HAP-1 (cell line): ENCODE measurements around the gene DBI.
A peak's percentile ranks its signal among the peaks of the same experiment; 100 is the strongest.

Experiments used
- DNase-seq, 2 experiments: peaks; one replicate each; pipeline ENCODE4 v3.0.0-alpha.2; 2016 to 2020; ENCODE audit warnings: low spot score in 2 of 2
- H3K27me3 ChIP-seq: fragments of 250-450 bp; sonication (Bioruptor Pico); 2 replicates; pipeline ENCODE4 v1.5.1; 2020; ENCODE audit warnings: low read depth, mild to moderate bottlenecking, moderate library complexity
- H3K36me3 ChIP-seq: fragments of 250-450 bp; sonication (Bioruptor Pico); replicated peaks from 2 replicates; pipeline ENCODE4 v1.5.1; 2020; ENCODE audit warnings: mild to moderate bottlenecking
- H3K4me1 ChIP-seq: fragments of 250-450 bp; sonication (Bioruptor Pico); 2 replicates; pipeline ENCODE4 v1.5.1; 2020; ENCODE audit warnings: mild to moderate bottlenecking
- H3K4me3 ChIP-seq: fragments of 250-450 bp; sonication (Bioruptor Pico); 2 replicates; pipeline ENCODE4 v1.5.1; 2020; ENCODE audit warnings: mild to moderate bottlenecking, moderate library complexity
- H3K9me3 ChIP-seq: fragments of 250-450 bp; sonication (Bioruptor Pico); 2 replicates; pipeline ENCODE4 v1.5.1; 2020; ENCODE audit warnings: mild to moderate bottlenecking, moderate library complexity
- in situ Hi-C: fragments of 300-500 bp; cut with MboI; formaldehyde crosslinking; loops from 3 replicates; pipeline ENCODE4 v1.14.3; 2020; ENCODE audit warnings: low sequenced_read_pairs, inconsistent platforms, mixed read lengths

The DBI gene

GRCh38 chr2:119341684-119342083 lies 25.1 kb upstream of the DBI start:
- Histone ChIP-seq H3K9me3 (no peaks in the 10 kb centered on the region), H3K36me3 (no peaks in the 10 kb centered on the region), H3K4me1 (peaks cover 7% of the 10 kb centered on the region; the same call in 1 of the 2 replicates), H3K4me3 (no peak overlapping the region), H3K27me3 (no peaks in the 10 kb centered on the region)
- DNase-seq: no peak
- in situ Hi-C loops: no loop called here

GRCh38 chr2:119349289-119349688 lies 17.5 kb upstream of the DBI start:
- H3K4me3 ChIP-seq: no peak overlapping the region
- H3K27me3 ChIP-seq: no peaks in the 10 kb centered on the region
- DNase-seq: no peak
- no peaks in the 10 kb centered on the region for H3K9me3 ChIP-seq
- H3K36me3 ChIP-seq: no peaks in the 10 kb centered on the region
- peaks cover 4% of the 10 kb centered on the region; the same call in 1 of the 2 replicates for H3K4me1 ChIP-seq
- in situ Hi-C loops: no loop called here

GRCh38 chr2:119350311-119350998 lies 16.3 kb upstream of the DBI start:
- Histone ChIP-seq H3K4me1 (peaks cover 4% of the 10 kb centered on the region; the same call in 1 of the 2 replicates), H3K4me3 (no peak overlapping the region), H3K27me3 (no peaks in the 10 kb centered on the region), H3K9me3 (no peaks in the 10 kb centered on the region), H3K36me3 (no peaks in the 10 kb centered on the region)
- no peak for DNase-seq
- in situ Hi-C loops: no loop called here

- Histone ChIP-seq H3K9me3 (no peaks in the 10 kb centered on the region), H3K27me3 (no peaks in the 10 kb centered on the region), H3K36me3 (no peaks in the 10 kb centered on the region), H3K4me1 (no peaks in the 10 kb centered on the region; the same call in 1 of the 2 replicates), H3K4me3 (no peak overlapping the region)
- in situ Hi-C loops: no loop called here
- no peak for DNase-seq
These were observed 14.4 kb upstream of the DBI start for GRCh38 chr2:119352357-119352756.

DNA sequence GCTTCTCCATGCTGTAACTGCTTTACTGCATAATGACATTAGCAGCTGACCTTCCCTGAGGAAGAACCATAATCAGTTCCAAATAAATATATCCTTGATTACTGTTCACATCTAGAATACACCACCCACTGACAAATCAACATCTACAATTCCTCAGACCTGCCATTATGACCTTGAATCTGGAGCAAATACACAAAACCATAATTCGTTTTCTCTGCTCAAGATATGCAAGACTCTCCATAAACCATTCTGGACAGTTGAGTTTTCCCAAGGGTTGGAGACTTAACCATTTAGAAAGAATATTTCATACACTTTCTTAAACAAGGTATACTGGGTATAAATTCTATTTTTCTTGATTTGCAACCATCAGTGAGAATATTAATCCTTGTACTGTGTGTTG lies 11.9 kb upstream of the DBI start:
- in situ Hi-C loops: no loop called here
- Histone ChIP-seq H3K4me1 (no peaks in the 10 kb centered on the region; the same call in 1 of the 2 replicates), H3K9me3 (no peaks in the 10 kb centered on the region), H3K36me3 (no peaks in the 10 kb centered on the region), H3K4me3 (no peak overlapping the region), H3K27me3 (no peaks in the 10 kb centered on the region)
- no peak for DNase-seq

- Histone ChIP-seq H3K4me3 (no peak overlapping the region), H3K9me3 (no peaks in the 10 kb centered on the region; the same call in 1 of the 2 replicates), H3K36me3 (no peaks in the 10 kb centered on the region), H3K27me3 (no peaks in the 10 kb centered on the region), H3K4me1 (no peaks in the 10 kb centered on the region; the same call in none of the 2 replicates)
- in situ Hi-C loops: no loop called here
- DNase-seq: no peak
These were observed 7.0 kb upstream of the DBI start for GRCh38 chr2:119359774-119360173.

- peaks cover 7% of the 10 kb centered on the region for H3K4me1 ChIP-seq
- H3K4me3 ChIP-seq: no peak overlapping the region
These were observed 6.3 kb upstream of the DBI start for GRCh38 chr2:119360423-119360966.

GRCh38 chr2:119364798-119365197 lies 2.0 kb upstream of the DBI start:
- peaks cover 10% of the 10 kb centered on the region for H3K4me1 ChIP-seq
- H3K4me3 ChIP-seq: no peak overlapping the region

More at GRCh38 chr2:119360423-119360966, 6.3 kb upstream of the DBI start:
- no peak for DNase-seq
- no peaks in the 10 kb centered on the region for H3K36me3 ChIP-seq
- in situ Hi-C loops: no loop called here
- no peaks in the 10 kb centered on the region for H3K27me3 ChIP-seq
- no peaks in the 10 kb centered on the region; the same call in 1 of the 2 replicates for H3K9me3 ChIP-seq

GRCh38 chr2:119365436-119365835 lies 1.3 kb upstream of the DBI start:
- Histone ChIP-seq H3K36me3 (peaks cover 23% of the 10 kb centered on the region), H3K4me3 (peak overlapping the region; percentile 76), H3K9me3 (no peaks in the 10 kb centered on the region; the same call in 1 of the 2 replicates), H3K27me3 (no peaks in the 10 kb centered on the region), H3K4me1 (peaks cover 10% of the 10 kb centered on the region)
- in situ Hi-C loops: no loop called here
- DNase-seq: no peak

More at GRCh38 chr2:119364798-119365197, 2.0 kb upstream of the DBI start:
- no peaks in the 10 kb centered on the region for H3K27me3 ChIP-seq
- H3K36me3 ChIP-seq: peaks cover 17% of the 10 kb centered on the region
- no peaks in the 10 kb centered on the region; the same call in 1 of the 2 replicates for H3K9me3 ChIP-seq
- in situ Hi-C loops: no loop called here
- no peak for DNase-seq

DNA sequence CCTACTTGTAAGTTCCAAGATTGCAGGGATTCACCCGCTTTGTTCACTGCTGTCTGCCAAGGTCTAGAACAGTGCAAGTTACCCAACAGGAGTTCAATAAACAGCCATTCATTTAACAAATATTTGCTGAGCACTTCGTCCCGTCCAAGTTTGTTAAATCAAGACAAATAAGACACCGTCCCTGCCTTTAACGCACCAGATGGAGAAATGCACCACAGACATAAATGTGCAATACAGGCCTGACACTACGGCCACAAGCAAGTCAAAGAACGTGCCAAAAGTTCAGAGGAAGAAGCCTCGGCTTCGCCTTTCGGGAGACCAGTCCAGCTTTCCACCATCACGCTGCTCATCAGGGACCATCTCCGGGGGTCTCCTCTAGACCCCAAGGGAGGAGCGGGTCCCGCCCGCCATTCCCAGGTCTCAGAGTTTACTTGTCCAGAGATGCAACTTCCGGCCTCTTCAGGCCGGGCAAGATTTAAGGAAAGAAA lies 572 bp upstream of the DBI start:
- Histone ChIP-seq H3K4me1 (peaks cover 10% of the 10 kb centered on the region), H3K27me3 (no peaks in the 10 kb centered on the region), H3K36me3 (peaks cover 31% of the 10 kb centered on the region), H3K4me3 (peak overlapping the region; percentile 76), H3K9me3 (no peaks in the 10 kb centered on the region)
- in situ Hi-C loops: no loop called here
- no peak for DNase-seq

- DNase-seq: peak; percentile 43 to 81
- H3K36me3 ChIP-seq: peaks cover 45% of the 10 kb centered on the region
- peaks cover 10% of the 10 kb centered on the region for H3K4me1 ChIP-seq
- no peaks in the 10 kb centered on the region for H3K9me3 ChIP-seq
- H3K4me3 ChIP-seq: peak overlapping the region; percentile 76
- H3K27me3 ChIP-seq: no peaks in the 10 kb centered on the region
- in situ Hi-C loops: no loop called here
These were observed 809 bp downstream of the DBI start for GRCh38 chr2:119367472-119368099.

GRCh38 chr2:119369845-119370244 lies 3.1 kb downstream of the DBI start:
- Histone ChIP-seq H3K9me3 (no peaks in the 10 kb centered on the region), H3K36me3 (peaks cover 59% of the 10 kb centered on the region), H3K4me1 (peaks cover 10% of the 10 kb centered on the region), H3K27me3 (no peaks in the 10 kb centered on the region), H3K4me3 (no peak overlapping the region)
- DNase-seq: no peak
- in situ Hi-C loops: no loop called here

- Histone ChIP-seq H3K36me3 (peaks cover 59% of the 10 kb centered on the region), H3K4me1 (no peaks in the 10 kb centered on the region; the same call in 1 of the 2 replicates), H3K4me3 (no peak overlapping the region), H3K27me3 (no peaks in the 10 kb centered on the region), H3K9me3 (no peaks in the 10 kb centered on the region)
- DNase-seq: no peak
- in situ Hi-C loops: no loop called here
These were observed 4.3 kb downstream of the DBI start for GRCh38 chr2:119371111-119371510.
